Measurements from ENCODE around the gene MBOAT2.

- no peak for TF ChIP-seq CTCF (IDR thresholded peaks at IDR 0.05)
- no peak for TF ChIP-seq EZH2phosphoT487 (IDR thresholded peaks at IDR 0.05)
- no peak for TF ChIP-seq EZH2 (IDR thresholded peaks at IDR 0.05)
Measured at GRCh38 chr2:9004338-9005204, 1.1 kb upstream of the MBOAT2 start.

Data from neural progenitor cell (in vitro differentiated cells).